Iris pigment epithelial cell (primary cell): ENCODE results near the gene CHCHD3.

Source experiments
- DNase-seq: peaks from one replicate; pipeline ENCODE4 v3.0.0-alpha.2; 2011; ENCODE audit warnings: low read depth

CHCHD3 gene

GRCh38 chr7:132770055-132770454 is 311.8 kb downstream of the CHCHD3 start:
- DNase-seq, result no peak

GRCh38 chr7:132769280-132769679 is 312.6 kb downstream of the CHCHD3 start:
- DNase-seq, result no peak

- DNase-seq, result no peak
Observed at GRCh38 chr7:132768099-132768498, 313.8 kb downstream of the CHCHD3 start.

GRCh38 chr7:132767378-132767777 is 314.5 kb downstream of the CHCHD3 start:
- no peak for DNase-seq

GRCh38 chr7:132766660-132767059 is 315.2 kb downstream of the CHCHD3 start:
- DNase-seq, result no peak

GRCh38 chr7:132765861-132766260 is 316.0 kb downstream of the CHCHD3 start:
- DNase-seq, result no peak

- DNase-seq, result no peak
Observed at GRCh38 chr7:132764762-132765161, 317.1 kb downstream of the CHCHD3 start.

- no peak for DNase-seq
Observed at GRCh38 chr7:132760866-132761265, 321.0 kb downstream of the CHCHD3 start.

- no peak for DNase-seq
Observed at GRCh38 chr7:132760244-132760623, 321.7 kb downstream of the CHCHD3 start.

GRCh38 chr7:132759482-132760243 is 322.2 kb downstream of the CHCHD3 start:
- no peak for DNase-seq

- no peak for DNase-seq
Observed at GRCh38 chr7:132758986-132759385, 322.9 kb downstream of the CHCHD3 start.

GRCh38 chr7:132757783-132758182 is 324.1 kb downstream of the CHCHD3 start:
- DNase-seq, result peak; percentile 11

GRCh38 chr7:132756484-132756990 is 325.4 kb downstream of the CHCHD3 start:
- no peak for DNase-seq

GRCh38 chr7:132755538-132756483 is 326.1 kb downstream of the CHCHD3 start:
- DNase-seq, result no peak

GRCh38 chr7:132752431-132752830 is 329.5 kb downstream of the CHCHD3 start:
- DNase-seq, result no peak

- no peak for DNase-seq
Observed at GRCh38 chr7:132751244-132751647, 330.6 kb downstream of the CHCHD3 start.

GRCh38 chr7:132750530-132751217 is 331.2 kb downstream of the CHCHD3 start:
- DNase-seq, result peak; percentile 31

- no peak for DNase-seq
Observed at GRCh38 chr7:132750096-132750495, 331.8 kb downstream of the CHCHD3 start.

- no peak for DNase-seq
Observed at GRCh38 chr7:132745510-132745909, 336.4 kb downstream of the CHCHD3 start.

GRCh38 chr7:132743974-132744373 is 337.9 kb downstream of the CHCHD3 start:
- no peak for DNase-seq

- peak; percentile 94 for DNase-seq
Observed at GRCh38 chr7:132742189-132742612, 339.7 kb downstream of the CHCHD3 start.

- DNase-seq, result no peak
Observed at GRCh38 chr7:132740176-132740575, 341.7 kb downstream of the CHCHD3 start.
